GM12872 (cell line): Measurements from ENCODE around the gene CAPN12.

Experiments used
- TF ChIP-seq, protein P1 (sequence below): IDR thresholded peaks from 3 replicates; pipeline ENCODE4 v1.5.1; 2011; ENCODE audit warnings: low read depth, mild to moderate bottlenecking, low read length, moderate library complexity; ENCODE audit not compliant: insufficient read depth

CAPN12 gene

DNA sequence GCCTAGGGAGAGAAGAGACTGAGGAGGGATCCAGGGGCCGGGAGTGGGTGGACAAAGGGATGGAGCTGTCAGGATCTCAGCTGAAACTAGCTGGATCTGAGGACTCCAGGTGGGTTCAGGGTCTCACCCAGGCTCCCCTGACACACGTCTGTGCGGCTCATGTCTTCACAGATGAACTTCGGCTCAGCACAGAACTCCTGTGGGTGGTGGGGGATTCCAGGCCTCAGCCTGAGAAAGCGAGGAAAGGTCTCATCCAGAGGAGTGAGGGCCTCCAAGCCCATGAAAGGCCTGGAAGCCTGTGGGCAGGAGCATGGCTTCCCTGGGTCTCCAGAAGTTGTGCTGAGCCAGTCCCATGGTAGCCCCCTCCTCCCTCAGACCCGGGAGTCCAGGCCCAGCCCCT is 1.4 kb downstream of the CAPN12 start:
- TF ChIP-seq, protein P1, sequence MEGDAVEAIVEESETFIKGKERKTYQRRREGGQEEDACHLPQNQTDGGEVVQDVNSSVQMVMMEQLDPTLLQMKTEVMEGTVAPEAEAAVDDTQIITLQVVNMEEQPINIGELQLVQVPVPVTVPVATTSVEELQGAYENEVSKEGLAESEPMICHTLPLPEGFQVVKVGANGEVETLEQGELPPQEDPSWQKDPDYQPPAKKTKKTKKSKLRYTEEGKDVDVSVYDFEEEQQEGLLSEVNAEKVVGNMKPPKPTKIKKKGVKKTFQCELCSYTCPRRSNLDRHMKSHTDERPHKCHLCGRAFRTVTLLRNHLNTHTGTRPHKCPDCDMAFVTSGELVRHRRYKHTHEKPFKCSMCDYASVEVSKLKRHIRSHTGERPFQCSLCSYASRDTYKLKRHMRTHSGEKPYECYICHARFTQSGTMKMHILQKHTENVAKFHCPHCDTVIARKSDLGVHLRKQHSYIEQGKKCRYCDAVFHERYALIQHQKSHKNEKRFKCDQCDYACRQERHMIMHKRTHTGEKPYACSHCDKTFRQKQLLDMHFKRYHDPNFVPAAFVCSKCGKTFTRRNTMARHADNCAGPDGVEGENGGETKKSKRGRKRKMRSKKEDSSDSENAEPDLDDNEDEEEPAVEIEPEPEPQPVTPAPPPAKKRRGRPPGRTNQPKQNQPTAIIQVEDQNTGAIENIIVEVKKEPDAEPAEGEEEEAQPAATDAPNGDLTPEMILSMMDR = no peak

DNA sequence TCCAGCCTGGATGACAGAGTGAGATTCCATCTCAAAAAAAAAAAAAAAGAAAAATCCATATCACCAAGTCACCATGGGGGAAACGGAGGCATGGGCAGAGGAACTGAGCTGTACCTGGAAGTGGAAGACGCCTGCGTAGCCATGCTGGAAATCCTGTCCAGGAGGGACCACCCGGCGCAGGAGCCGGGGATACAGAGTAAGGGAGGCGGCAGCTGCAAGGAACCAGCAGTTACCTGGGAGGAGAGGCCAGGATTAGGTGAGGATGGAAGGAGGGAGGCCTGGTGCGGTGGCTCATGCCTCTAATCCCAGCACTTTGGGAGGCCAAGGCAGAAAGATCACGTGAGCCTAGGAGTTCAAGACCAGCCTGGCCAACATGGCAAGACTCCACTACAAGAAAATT is 2.0 kb downstream of the CAPN12 start:
- TF ChIP-seq, protein P1 = no peak

DNA sequence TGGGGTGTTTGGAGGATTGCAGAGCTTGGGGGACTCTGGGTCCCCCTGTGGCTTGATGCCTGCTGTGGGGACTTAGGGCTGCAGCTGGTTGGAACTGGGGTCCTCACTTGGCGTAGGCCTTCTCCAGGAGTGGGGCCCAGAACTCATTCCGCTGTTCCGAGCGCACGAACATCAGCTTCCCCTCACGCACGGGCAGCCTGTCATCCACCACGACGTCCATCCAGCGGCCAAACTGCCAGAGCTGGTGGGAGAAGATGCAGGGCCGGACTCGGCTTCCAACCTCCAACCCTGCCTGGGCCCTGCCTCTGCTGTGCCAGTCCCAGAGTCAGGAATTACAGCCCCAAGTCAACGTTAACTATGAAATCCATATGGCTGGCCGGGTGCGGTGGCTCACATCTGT is 2.6 kb downstream of the CAPN12 start:
- TF ChIP-seq, protein P1 = no peak

DNA sequence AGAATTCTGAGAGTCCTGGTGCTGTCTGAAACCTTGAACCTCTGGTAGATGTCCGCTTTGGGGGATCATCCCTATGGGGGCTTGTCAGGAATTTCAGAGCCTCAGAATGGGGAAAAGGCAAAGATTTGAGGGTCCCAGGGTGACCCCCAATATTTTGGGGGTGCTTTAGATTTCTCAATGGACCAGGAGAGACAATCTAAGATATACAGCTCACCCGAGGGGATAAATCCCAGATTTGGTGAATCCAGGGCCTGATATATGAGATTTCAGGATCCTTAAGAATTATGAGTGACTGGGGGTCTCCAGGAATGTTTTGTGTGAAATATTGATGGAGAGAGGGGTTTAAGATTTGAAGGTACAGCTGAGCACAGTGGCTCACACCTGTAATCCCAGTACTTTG is 3.3 kb downstream of the CAPN12 start:
- TF ChIP-seq, protein P1 = no peak

DNA sequence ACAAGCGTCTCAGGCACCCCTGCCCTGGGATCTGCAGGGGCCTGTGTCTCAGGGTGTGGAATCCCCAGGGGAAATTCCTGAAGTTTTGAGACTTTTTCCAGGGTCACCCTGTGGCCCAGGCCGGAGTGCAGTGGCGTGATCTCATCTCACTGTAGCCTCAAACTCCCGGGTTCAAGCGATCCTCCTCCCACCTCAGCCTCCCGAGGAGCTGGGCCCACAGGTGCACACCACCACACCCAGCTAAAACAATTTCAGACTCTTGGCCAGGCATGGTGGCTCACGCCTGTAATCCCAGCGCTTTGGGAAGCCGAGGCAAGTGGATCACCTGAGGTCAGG is 4.0 kb downstream of the CAPN12 start:
- TF ChIP-seq, protein P1 = no peak

DNA sequence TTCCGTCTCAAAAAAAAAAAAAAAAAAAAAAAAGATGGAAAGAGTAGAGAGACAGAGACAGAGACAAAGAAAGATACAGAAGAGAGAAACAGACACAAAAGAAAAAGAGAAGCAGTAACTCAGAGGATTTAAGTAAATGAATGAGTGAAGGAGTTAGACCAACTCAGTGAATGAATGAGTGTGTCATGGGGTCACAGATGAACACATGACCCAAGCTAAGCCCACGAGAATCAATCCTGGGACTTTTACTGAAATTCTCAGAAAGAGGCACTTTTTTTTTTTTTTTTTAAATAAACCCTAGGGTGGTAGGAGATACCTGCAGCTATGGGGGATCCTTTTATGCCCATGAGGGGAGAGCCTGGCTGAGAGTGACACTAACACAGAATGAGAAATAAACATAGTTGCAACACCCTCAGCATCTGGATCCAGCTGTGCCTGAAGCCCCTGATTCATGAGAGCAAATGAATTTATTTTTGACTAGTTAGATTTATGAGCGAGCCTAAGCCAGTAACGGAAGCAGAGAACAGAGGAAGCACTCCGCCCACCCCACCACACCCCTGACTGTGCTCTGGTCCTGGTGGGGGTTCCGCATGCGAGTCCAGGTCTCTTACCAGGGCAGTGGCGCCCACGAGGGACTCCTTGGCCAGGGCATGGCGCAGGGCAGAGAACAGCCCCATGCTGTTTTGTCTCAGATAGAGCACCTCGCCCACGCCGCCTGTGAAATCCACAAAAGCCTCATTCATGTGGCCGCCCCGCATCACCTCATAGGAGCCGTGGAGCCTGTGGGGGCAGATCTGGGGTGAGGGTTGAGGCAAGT is 4.6 kb downstream of the CAPN12 start:
- TF ChIP-seq, protein P1 = no peak

DNA sequence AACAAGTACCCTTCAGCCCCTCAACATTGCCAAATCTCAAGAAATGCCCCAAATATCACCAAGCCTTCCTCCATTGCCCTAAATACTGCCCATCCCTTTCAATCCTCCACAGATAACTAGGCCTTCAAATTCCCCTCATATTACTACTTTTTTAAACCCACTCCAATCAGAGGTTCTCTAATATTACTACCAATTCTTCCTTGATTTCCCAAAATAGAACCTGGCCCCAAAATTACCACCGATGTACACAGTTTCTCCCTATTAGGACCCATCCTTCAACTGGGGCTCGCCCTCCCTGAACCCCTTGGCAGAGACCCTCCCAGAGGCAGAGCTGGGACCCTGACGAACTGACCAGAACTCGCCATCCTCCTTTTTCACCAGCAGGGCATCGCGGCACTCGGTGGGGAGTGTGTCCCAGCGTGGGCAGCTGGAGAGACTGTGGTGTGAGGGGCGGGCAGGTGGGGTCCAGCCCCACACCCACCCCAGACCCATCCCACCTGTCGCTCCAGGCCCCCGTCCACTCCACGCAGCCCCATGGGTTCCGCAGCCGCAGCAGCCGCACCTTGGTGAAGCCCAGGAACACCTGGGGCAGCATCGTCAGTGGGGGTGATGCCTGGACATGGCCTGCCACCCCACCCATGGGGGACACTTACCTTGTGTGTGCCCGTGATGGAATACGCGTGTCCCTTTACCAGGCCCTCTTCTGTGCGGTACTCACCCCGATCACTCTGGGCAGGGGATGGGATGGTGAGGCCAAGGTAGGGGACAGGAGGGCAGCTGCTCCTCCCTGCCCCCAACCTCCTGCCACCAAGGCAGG is 6.1 kb downstream of the CAPN12 start:
- TF ChIP-seq, protein P1 = no peak
